HL-60 (cell line): ENCODE data around the gene KRTAP12-2.

Experiments
- DNase-seq, 2 experiments: peaks; one replicate each; pipeline ENCODE4 v3.0.0-alpha.2; 2010 to 2020; ENCODE audit warnings: low read depth in 1 of 2, low spot score in 1 of 2
- H3K27ac ChIP-seq: fragments of 250-450 bp; sonication (Bioruptor Pico); replicated peaks from 2 replicates; pipeline ENCODE4 v1.5.1; 2020; ENCODE audit warnings: mild to moderate bottlenecking, moderate library complexity
- H3K27me3 ChIP-seq: fragments of 250-450 bp; sonication (Bioruptor Pico); 2 replicates; pipeline ENCODE4 v1.5.1; 2021; ENCODE audit warnings: mild to moderate bottlenecking, moderate library complexity; ENCODE audit not compliant: insufficient read depth, poor library complexity, severe bottlenecking
- H3K4me3 ChIP-seq: replicated peaks from 2 replicates; pipeline ENCODE4 v1.5.1; 2011; ENCODE audit warnings: mild to moderate bottlenecking, control low read depth, low read length; ENCODE audit not compliant: insufficient read depth
- GABPA ChIP-seq: IDR thresholded peaks from 2 replicates; pipeline ENCODE4 v1.6.1; 2012; ENCODE audit warnings: low read depth
- POLR2AphosphoS5 ChIP-seq: IDR thresholded peaks from 2 replicates; pipeline ENCODE4 v1.6.1; 2012; ENCODE audit warnings: low read depth
- SPI1 ChIP-seq: IDR thresholded peaks from 2 replicates; pipeline ENCODE4 v1.6.1; 2012; ENCODE audit warnings: low read depth, mild to moderate bottlenecking, borderline replicate concordance
- TF ChIP-seq, protein P1 (sequence below): IDR thresholded peaks from one replicate; pipeline ENCODE4 v1.5.1; 2011; ENCODE audit warnings: low read length, control low read depth, inconsistent platforms; ENCODE audit not compliant: insufficient read depth
- TF ChIP-seq, protein P2 (sequence below): IDR thresholded peaks from 2 replicates; pipeline ENCODE4 v1.6.1; 2012; ENCODE audit warnings: low read depth; ENCODE audit not compliant: insufficient replicate concordance

KRTAP12-2 gene

GRCh38 chr21:44617071-44617501, 49.6 kb downstream of the KRTAP12-2 start:
- H3K27ac ChIP-seq = no peak overlapping the region
- TF ChIP-seq SPI1 = no peak
- no peak for TF ChIP-seq GABPA
- TF ChIP-seq, protein P1, sequence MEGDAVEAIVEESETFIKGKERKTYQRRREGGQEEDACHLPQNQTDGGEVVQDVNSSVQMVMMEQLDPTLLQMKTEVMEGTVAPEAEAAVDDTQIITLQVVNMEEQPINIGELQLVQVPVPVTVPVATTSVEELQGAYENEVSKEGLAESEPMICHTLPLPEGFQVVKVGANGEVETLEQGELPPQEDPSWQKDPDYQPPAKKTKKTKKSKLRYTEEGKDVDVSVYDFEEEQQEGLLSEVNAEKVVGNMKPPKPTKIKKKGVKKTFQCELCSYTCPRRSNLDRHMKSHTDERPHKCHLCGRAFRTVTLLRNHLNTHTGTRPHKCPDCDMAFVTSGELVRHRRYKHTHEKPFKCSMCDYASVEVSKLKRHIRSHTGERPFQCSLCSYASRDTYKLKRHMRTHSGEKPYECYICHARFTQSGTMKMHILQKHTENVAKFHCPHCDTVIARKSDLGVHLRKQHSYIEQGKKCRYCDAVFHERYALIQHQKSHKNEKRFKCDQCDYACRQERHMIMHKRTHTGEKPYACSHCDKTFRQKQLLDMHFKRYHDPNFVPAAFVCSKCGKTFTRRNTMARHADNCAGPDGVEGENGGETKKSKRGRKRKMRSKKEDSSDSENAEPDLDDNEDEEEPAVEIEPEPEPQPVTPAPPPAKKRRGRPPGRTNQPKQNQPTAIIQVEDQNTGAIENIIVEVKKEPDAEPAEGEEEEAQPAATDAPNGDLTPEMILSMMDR = no peak
- TF ChIP-seq, protein P2, sequence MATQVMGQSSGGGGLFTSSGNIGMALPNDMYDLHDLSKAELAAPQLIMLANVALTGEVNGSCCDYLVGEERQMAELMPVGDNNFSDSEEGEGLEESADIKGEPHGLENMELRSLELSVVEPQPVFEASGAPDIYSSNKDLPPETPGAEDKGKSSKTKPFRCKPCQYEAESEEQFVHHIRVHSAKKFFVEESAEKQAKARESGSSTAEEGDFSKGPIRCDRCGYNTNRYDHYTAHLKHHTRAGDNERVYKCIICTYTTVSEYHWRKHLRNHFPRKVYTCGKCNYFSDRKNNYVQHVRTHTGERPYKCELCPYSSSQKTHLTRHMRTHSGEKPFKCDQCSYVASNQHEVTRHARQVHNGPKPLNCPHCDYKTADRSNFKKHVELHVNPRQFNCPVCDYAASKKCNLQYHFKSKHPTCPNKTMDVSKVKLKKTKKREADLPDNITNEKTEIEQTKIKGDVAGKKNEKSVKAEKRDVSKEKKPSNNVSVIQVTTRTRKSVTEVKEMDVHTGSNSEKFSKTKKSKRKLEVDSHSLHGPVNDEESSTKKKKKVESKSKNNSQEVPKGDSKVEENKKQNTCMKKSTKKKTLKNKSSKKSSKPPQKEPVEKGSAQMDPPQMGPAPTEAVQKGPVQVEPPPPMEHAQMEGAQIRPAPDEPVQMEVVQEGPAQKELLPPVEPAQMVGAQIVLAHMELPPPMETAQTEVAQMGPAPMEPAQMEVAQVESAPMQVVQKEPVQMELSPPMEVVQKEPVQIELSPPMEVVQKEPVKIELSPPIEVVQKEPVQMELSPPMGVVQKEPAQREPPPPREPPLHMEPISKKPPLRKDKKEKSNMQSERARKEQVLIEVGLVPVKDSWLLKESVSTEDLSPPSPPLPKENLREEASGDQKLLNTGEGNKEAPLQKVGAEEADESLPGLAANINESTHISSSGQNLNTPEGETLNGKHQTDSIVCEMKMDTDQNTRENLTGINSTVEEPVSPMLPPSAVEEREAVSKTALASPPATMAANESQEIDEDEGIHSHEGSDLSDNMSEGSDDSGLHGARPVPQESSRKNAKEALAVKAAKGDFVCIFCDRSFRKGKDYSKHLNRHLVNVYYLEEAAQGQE = no peak
- no peak for TF ChIP-seq POLR2AphosphoS5
- H3K4me3 ChIP-seq = no peak overlapping the region
- no peaks in the 10 kb centered on the region for H3K27me3 ChIP-seq
- DNase-seq = no peak

DNA sequence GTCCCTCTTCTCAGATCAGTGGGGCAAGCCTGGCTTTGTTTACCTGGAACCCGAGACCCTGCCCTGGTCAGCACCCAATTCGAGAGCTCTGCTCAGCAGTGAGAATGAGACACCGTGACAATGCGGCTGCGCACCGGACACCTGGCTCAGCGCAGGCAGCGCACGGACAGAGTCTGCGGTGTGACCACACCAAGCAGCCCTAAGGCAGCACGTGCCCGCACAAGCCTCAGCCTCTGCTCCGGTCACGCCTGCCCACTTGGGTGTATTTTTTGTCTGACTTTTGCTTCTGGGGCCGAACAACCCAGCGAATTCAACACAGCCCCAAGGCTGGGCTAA, 50.2 kb downstream of the KRTAP12-2 start:
- H3K27me3 ChIP-seq = no peaks in the 10 kb centered on the region
- no peak overlapping the region for H3K27ac ChIP-seq
- TF ChIP-seq POLR2AphosphoS5 = no peak
- TF ChIP-seq, protein P1 = no peak
- TF ChIP-seq GABPA = no peak
- TF ChIP-seq SPI1 = no peak
- TF ChIP-seq, protein P2 = no peak
- no peak for DNase-seq
- no peak overlapping the region for H3K4me3 ChIP-seq
